Measurements from ENCODE around the gene ZDHHC6. TPM values are rescaled to one million over a fixed set of nuclear protein-coding genes. Genes with fewer than 3 reads are reported as not detected.

ZDHHC6 gene, protein sequence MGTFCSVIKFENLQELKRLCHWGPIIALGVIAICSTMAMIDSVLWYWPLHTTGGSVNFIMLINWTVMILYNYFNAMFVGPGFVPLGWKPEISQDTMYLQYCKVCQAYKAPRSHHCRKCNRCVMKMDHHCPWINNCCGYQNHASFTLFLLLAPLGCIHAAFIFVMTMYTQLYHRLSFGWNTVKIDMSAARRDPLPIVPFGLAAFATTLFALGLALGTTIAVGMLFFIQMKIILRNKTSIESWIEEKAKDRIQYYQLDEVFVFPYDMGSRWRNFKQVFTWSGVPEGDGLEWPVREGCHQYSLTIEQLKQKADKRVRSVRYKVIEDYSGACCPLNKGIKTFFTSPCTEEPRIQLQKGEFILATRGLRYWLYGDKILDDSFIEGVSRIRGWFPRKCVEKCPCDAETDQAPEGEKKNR
- polyA plus RNA-seq (44.0 and 50.5 TPM in 2 replicates), polyA minus RNA-seq (28.5 and 31.7 TPM in 2 replicates)

DNA sequence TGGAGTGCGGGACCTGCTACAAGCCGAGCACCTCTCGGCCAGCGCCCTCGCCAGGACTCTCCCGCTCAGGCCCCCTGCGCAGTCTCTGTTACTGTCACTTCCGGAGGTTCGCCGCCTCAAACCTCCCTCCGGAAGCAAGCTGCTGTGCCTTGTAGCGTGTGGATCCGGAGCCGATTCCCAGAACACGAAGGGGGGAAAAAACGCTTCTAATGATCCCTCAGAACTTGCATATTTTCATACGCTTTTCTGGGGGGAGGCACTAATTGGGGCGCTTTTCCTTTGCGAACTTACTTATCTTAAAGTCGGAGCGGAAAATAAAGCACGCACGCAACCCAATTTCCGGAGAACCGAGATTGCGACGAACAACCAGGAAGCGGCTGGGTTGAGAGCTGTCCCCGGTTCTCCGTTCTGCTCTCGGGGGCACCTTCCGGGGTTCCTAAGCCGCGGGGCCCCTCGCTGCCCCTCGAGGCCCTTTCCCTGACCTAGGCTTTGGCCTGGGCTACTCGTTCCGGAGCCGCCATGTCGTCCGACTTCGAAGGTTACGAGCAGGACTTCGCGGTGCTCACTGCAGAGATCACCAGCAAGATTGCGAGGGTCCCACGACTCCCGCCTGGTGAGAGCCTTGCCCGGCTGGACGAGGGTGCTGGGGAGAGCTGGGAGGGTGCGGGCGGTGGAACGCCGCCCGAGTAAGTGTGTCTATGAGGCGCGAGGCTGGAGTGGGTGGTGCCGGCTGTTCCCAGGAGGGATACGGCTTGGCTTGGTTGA is at the start of gene ZDHHC6, which contains the start of gene VTI1A:
Gene ZDHHC6, minus strand, starts transcription at position 60 of the 765 bp plus-strand sequence. CDS start 1,478 bp downstream, outside the sequence.
Gene VTI1A, plus strand, starts transcription at position 361 of the 765 bp plus-strand sequence. Its CDS starts 159 bp downstream, at position 520.
- peak within 1 kb of the TSS; percentile 91 for H2AFZ ChIP-seq (ENCODE audit: low read depth, low read length)
- TF ChIP-seq EP300 (conservative IDR thresholded peaks at IDR 0.05; ENCODE audit: poor library complexity, severe bottlenecking): peak; percentile 53
- peak; percentile 78 for TF ChIP-seq TAF1 (IDR thresholded peaks at IDR 0.05; ENCODE audit: low read depth)
- TF ChIP-seq, protein P1, sequence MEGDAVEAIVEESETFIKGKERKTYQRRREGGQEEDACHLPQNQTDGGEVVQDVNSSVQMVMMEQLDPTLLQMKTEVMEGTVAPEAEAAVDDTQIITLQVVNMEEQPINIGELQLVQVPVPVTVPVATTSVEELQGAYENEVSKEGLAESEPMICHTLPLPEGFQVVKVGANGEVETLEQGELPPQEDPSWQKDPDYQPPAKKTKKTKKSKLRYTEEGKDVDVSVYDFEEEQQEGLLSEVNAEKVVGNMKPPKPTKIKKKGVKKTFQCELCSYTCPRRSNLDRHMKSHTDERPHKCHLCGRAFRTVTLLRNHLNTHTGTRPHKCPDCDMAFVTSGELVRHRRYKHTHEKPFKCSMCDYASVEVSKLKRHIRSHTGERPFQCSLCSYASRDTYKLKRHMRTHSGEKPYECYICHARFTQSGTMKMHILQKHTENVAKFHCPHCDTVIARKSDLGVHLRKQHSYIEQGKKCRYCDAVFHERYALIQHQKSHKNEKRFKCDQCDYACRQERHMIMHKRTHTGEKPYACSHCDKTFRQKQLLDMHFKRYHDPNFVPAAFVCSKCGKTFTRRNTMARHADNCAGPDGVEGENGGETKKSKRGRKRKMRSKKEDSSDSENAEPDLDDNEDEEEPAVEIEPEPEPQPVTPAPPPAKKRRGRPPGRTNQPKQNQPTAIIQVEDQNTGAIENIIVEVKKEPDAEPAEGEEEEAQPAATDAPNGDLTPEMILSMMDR (IDR thresholded peaks at IDR 0.05; ENCODE audit: poor library complexity, severe bottlenecking): peak; percentile 50
- TF ChIP-seq SMC3 (conservative IDR thresholded peaks at IDR 0.05; ENCODE audit: poor library complexity): peak; percentile 39
- TF ChIP-seq POLR2AphosphoS5 (IDR thresholded peaks at IDR 0.05): peak; percentile 91
- peak; percentile 80 for TF ChIP-seq MXI1 (conservative IDR thresholded peaks at IDR 0.05; ENCODE audit: poor library complexity, severe bottlenecking)
- no peak for TF ChIP-seq EZH2 (IDR thresholded peaks at IDR 0.05; ENCODE audit: borderline replicate concordance, insufficient read depth, low read length, poor library complexity, severe bottlenecking)
- peak; percentile 12 for TF ChIP-seq RAD21 (conservative IDR thresholded peaks at IDR 0.05)
- TF ChIP-seq, protein P2, sequence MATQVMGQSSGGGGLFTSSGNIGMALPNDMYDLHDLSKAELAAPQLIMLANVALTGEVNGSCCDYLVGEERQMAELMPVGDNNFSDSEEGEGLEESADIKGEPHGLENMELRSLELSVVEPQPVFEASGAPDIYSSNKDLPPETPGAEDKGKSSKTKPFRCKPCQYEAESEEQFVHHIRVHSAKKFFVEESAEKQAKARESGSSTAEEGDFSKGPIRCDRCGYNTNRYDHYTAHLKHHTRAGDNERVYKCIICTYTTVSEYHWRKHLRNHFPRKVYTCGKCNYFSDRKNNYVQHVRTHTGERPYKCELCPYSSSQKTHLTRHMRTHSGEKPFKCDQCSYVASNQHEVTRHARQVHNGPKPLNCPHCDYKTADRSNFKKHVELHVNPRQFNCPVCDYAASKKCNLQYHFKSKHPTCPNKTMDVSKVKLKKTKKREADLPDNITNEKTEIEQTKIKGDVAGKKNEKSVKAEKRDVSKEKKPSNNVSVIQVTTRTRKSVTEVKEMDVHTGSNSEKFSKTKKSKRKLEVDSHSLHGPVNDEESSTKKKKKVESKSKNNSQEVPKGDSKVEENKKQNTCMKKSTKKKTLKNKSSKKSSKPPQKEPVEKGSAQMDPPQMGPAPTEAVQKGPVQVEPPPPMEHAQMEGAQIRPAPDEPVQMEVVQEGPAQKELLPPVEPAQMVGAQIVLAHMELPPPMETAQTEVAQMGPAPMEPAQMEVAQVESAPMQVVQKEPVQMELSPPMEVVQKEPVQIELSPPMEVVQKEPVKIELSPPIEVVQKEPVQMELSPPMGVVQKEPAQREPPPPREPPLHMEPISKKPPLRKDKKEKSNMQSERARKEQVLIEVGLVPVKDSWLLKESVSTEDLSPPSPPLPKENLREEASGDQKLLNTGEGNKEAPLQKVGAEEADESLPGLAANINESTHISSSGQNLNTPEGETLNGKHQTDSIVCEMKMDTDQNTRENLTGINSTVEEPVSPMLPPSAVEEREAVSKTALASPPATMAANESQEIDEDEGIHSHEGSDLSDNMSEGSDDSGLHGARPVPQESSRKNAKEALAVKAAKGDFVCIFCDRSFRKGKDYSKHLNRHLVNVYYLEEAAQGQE (IDR thresholded peaks at IDR 0.05; ENCODE audit: borderline replicate concordance): peak; percentile 30
- no peaks in the 10 kb centered on the region for H3K9me3 ChIP-seq (ENCODE audit: low read length)
- no peaks in the 10 kb centered on the region for H3K36me3 ChIP-seq (ENCODE audit: insufficient read depth, low read length)
- no peaks in the 10 kb centered on the region for H3K27me3 ChIP-seq (ENCODE audit: insufficient read depth, low read depth, low read length)
- no peaks in the 10 kb centered on the region for H3K9me2 ChIP-seq (ENCODE audit: insufficient read depth, low read length)
- peaks cover 40% of the 10 kb centered on the region for H3K79me2 ChIP-seq (replicated peaks; ENCODE audit: insufficient read depth, low read length)
- H3K9ac ChIP-seq (ENCODE audit: low read length): peak within 1 kb of the TSS; percentile 82
- H3K4me2 ChIP-seq (ENCODE audit: low read length): peak within 1 kb of the TSS; percentile 88
- no peaks in the 10 kb centered on the region for H3F3A ChIP-seq (ENCODE audit: insufficient read depth, low read length, poor library complexity, severe bottlenecking)
- no peaks in the 10 kb centered on the region for H4K20me1 ChIP-seq (ENCODE audit: insufficient read depth)
- H3K4me3 ChIP-seq (ENCODE audit: low read length): peak within 1 kb of the TSS; percentile 87
- peak within 1 kb of the TSS; percentile 90 for H3K27ac ChIP-seq (ENCODE audit: low read length)

DNA sequence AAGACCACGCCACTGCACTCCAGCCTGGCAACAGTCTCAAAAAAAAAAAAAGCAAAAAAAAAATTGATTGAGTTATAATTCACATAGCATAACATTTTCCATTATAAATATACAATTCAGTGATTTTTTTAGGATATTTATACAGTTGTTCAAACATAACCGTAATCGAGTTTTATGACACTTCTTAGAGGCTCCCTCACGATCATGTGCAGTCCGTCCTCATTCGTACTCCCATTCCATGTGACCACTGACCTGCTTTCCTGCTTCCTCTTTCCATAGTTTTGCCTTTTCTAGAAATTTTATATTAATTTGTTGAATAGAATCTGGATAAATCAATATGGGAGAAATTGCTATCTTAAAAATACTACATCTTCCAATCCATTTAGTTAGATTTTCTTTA is 46.0 kb upstream of the ZDHHC6 start:
- TF ChIP-seq EP300 (conservative IDR thresholded peaks at IDR 0.05; ENCODE audit: poor library complexity, severe bottlenecking) (no peak), EZH2 (IDR thresholded peaks at IDR 0.05; ENCODE audit: borderline replicate concordance, insufficient read depth, low read length, poor library complexity, severe bottlenecking) (no peak), MXI1 (conservative IDR thresholded peaks at IDR 0.05; ENCODE audit: poor library complexity, severe bottlenecking) (no peak), TAF1 (IDR thresholded peaks at IDR 0.05; ENCODE audit: low read depth) (no peak), SMC3 (conservative IDR thresholded peaks at IDR 0.05; ENCODE audit: poor library complexity) (no peak), POLR2AphosphoS5 (IDR thresholded peaks at IDR 0.05) (no peak), RAD21 (conservative IDR thresholded peaks at IDR 0.05) (no peak)
- TF ChIP-seq, protein P2 (IDR thresholded peaks at IDR 0.05; ENCODE audit: borderline replicate concordance): no peak
- TF ChIP-seq, protein P1 (IDR thresholded peaks at IDR 0.05; ENCODE audit: poor library complexity, severe bottlenecking): no peak
- H3K9ac ChIP-seq (ENCODE audit: low read length): no peak overlapping the region
- no peaks in the 10 kb centered on the region for H3K27me3 ChIP-seq (ENCODE audit: insufficient read depth, low read depth, low read length)
- H2AFZ ChIP-seq (ENCODE audit: low read depth, low read length): no peak overlapping the region
- H3K27ac ChIP-seq (ENCODE audit: low read length): no peak overlapping the region
- H3K4me3 ChIP-seq (ENCODE audit: low read length): no peak overlapping the region
- H3K79me2 ChIP-seq (replicated peaks; ENCODE audit: insufficient read depth, low read length): no peaks in the 10 kb centered on the region
- no peaks in the 10 kb centered on the region for H3K36me3 ChIP-seq (ENCODE audit: insufficient read depth, low read length)
- H4K20me1 ChIP-seq (ENCODE audit: insufficient read depth): no peaks in the 10 kb centered on the region
- H3K4me2 ChIP-seq (ENCODE audit: low read length): no peak overlapping the region
- no peaks in the 10 kb centered on the region for H3K9me3 ChIP-seq (ENCODE audit: low read length)
- H3K9me2 ChIP-seq (ENCODE audit: insufficient read depth, low read length): no peaks in the 10 kb centered on the region
- H3F3A ChIP-seq (ENCODE audit: insufficient read depth, low read length, poor library complexity, severe bottlenecking): no peaks in the 10 kb centered on the region
